Thoracic aorta (tissue), 2 donors: ENCODE data around the gene CDH8. TPM values are rescaled to one million over a fixed set of nuclear protein-coding genes. Genes with fewer than 3 reads are reported as not detected.

ENCODE experiments used
- ATAC-seq: fragments of 150-250 bp; one replicate; pipeline ENCODE4 v1.8.0; 2017; ENCODE audit warnings: low read depth; ENCODE audit not compliant: insufficient number of reproducible peaks, low FRiP score
- DNase-seq: peaks from one replicate; pipeline ENCODE4 v3.0.0-alpha.2; 2020; ENCODE audit warnings: low spot score
- H3K27ac ChIP-seq, 2 donors: fragments of 200-600 bp; sonication (generic); 1 replicate in 1 of 2; 2 replicates in 1 of 2; pipeline ENCODE4 v1.5.1; 2016; ENCODE audit warnings: mild to moderate bottlenecking in 2 of 2, moderate library complexity in 2 of 2
- H3K27me3 ChIP-seq: fragments of 200-600 bp; sonication (generic); replicated peaks from 2 replicates; pipeline ENCODE4 v1.6.0; 2016; ENCODE audit warnings: mild to moderate bottlenecking; ENCODE audit not compliant: insufficient read depth
- H3K36me3 ChIP-seq: fragments of 200-600 bp; sonication (generic); one replicate; pipeline ENCODE4 v1.5.1; 2016
- H3K4me1 ChIP-seq, 2 donors: fragments of 200-600 bp; sonication (generic); 1 replicate in 1 of 2; 2 replicates in 1 of 2; pipeline versions ENCODE4 v1.5.1 to v1.6.0; 2016; ENCODE audit warnings: low read depth in 2 of 2, mild to moderate bottlenecking in 1 of 2; ENCODE audit not compliant: control insufficient read depth in 1 of 2
- H3K4me3 ChIP-seq: fragments of 200-600 bp; sonication (generic); 2 replicates; pipeline ENCODE4 v1.5.1; 2016; ENCODE audit warnings: mild to moderate bottlenecking
- H3K9me3 ChIP-seq: fragments of 200-600 bp; sonication (generic); 2 replicates; pipeline ENCODE4 v1.5.1; 2016
- total RNA-seq, 2 donors: library from RNA; depleted of rRNA; stranded (reverse); fragments of >200 nt; gene quantifications; one replicate each; pipeline versions ENCODE4 v1.1.0 to v1.2.3, GENCODE V29; 2016
- TF ChIP-seq, protein P1 (sequence below): fragments of 200-600 bp; sonication (generic); IDR thresholded peaks from one replicate; pipeline ENCODE4 v1.5.1; 2019; ENCODE audit warnings: antibody characterized with exemption

Gene CDH8
- total RNA-seq, 2 donors from 2014 or later, result 5.4 to 7.0 TPM

DNA sequence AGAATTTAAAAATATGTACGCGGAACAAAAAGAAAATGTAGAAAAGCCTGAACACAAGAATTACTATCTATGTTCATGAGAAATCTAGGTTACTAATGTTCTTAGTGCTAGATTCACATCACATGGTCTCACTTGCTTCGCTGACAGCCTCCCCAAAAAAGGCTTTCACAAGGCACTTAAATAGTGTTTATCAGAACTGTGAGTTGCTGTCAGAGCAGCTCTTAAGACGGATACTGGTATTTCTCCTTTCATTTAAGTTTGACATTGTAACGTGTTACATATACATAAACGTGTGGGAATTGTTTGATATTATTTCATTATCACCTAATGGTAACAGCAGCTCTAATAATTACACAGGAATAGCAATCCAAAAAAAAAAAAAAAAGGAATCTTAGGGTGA, 150.9 kb downstream of the CDH8 start:
- no peak overlapping the region for H3K4me3 ChIP-seq
- TF ChIP-seq, protein P1, sequence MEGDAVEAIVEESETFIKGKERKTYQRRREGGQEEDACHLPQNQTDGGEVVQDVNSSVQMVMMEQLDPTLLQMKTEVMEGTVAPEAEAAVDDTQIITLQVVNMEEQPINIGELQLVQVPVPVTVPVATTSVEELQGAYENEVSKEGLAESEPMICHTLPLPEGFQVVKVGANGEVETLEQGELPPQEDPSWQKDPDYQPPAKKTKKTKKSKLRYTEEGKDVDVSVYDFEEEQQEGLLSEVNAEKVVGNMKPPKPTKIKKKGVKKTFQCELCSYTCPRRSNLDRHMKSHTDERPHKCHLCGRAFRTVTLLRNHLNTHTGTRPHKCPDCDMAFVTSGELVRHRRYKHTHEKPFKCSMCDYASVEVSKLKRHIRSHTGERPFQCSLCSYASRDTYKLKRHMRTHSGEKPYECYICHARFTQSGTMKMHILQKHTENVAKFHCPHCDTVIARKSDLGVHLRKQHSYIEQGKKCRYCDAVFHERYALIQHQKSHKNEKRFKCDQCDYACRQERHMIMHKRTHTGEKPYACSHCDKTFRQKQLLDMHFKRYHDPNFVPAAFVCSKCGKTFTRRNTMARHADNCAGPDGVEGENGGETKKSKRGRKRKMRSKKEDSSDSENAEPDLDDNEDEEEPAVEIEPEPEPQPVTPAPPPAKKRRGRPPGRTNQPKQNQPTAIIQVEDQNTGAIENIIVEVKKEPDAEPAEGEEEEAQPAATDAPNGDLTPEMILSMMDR, result no peak
- no peak for ATAC-seq
- no peak overlapping the region for H3K27ac ChIP-seq
- H3K27me3 ChIP-seq, result no peaks in the 10 kb centered on the region
- no peaks in the 10 kb centered on the region for H3K9me3 ChIP-seq
- H3K4me1 ChIP-seq, result peaks cover 0 to 5% of the 10 kb centered on the region in 2 donors
- H3K36me3 ChIP-seq, result no peaks in the 10 kb centered on the region
- DNase-seq, result no peak

DNA sequence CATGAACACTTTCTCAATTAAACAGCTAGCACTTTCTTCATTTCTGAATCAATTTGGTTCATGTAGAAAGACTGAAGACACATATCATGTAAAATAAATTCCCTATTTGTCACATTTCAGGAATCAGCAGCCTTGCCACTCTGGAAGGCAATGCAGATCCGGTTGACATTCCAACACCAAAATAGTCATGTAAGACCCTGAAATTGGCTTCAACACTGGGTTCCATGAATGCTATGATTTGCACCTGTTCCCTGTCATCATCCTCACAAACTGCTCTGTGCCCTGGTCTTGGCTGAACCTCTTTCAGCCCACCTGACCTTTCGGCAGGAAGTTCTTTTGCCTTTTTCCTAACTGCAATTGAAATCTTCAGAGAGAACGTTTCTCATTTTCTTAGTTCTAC, 156.9 kb downstream of the CDH8 start:
- DNase-seq, result no peak
- no peaks in the 10 kb centered on the region for H3K36me3 ChIP-seq
- H3K4me3 ChIP-seq, result no peak overlapping the region
- H3K27me3 ChIP-seq, result no peaks in the 10 kb centered on the region
- ATAC-seq, result no peak
- H3K27ac ChIP-seq, result no peak overlapping the region
- H3K9me3 ChIP-seq, result no peaks in the 10 kb centered on the region
- H3K4me1 ChIP-seq, result no peaks in the 10 kb centered on the region
- TF ChIP-seq, protein P1, result no peak

DNA sequence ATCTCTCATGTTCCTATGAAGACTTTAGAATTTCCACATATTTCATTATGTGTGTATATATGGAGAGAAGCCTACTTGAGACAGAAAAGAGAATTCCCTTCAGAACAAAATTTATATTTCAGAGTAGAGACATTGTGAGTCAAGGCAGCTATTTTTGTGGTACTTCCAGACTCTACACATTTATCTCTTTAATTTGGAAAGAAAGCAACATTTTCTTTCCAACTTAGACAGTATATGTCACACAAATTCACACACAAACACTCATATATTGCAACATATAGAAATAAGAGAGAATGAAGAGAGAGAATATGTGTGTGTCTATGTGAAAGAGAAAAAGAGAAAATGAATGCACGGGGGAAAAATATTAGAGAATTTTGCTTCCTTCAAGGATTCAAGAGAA, 158.8 kb downstream of the CDH8 start:
- Histone ChIP-seq H3K9me3 (no peaks in the 10 kb centered on the region), H3K27ac (no peak overlapping the region), H3K36me3 (no peaks in the 10 kb centered on the region), H3K4me3 (no peak overlapping the region), H3K4me1 (no peaks in the 10 kb centered on the region), H3K27me3 (no peaks in the 10 kb centered on the region)
- ATAC-seq (no peak), DNase-seq (no peak)
- TF ChIP-seq, protein P1, result no peak

DNA sequence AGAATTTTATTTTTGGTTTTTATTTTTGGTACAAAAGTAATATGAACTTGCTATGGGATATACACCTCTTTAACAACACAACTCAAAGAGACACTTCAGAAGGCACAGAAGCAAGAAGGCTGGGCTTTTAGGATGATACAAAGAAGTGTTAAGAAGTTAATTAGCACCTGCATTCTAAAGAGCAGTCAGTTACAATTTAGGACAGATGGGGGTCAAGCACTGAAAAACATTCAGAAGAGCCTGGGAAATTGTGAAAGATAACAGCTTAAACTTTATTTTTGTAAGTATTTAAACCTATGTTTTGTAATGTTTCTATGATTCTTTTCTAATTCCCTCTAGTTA, 163.5 kb downstream of the CDH8 start:
- no peaks in the 10 kb centered on the region for H3K4me1 ChIP-seq
- TF ChIP-seq, protein P1, result no peak
- no peaks in the 10 kb centered on the region for H3K36me3 ChIP-seq
- no peak for DNase-seq
- H3K9me3 ChIP-seq, result no peaks in the 10 kb centered on the region
- no peak overlapping the region for H3K27ac ChIP-seq
- no peak overlapping the region for H3K4me3 ChIP-seq
- H3K27me3 ChIP-seq, result no peaks in the 10 kb centered on the region
- no peak for ATAC-seq

DNA sequence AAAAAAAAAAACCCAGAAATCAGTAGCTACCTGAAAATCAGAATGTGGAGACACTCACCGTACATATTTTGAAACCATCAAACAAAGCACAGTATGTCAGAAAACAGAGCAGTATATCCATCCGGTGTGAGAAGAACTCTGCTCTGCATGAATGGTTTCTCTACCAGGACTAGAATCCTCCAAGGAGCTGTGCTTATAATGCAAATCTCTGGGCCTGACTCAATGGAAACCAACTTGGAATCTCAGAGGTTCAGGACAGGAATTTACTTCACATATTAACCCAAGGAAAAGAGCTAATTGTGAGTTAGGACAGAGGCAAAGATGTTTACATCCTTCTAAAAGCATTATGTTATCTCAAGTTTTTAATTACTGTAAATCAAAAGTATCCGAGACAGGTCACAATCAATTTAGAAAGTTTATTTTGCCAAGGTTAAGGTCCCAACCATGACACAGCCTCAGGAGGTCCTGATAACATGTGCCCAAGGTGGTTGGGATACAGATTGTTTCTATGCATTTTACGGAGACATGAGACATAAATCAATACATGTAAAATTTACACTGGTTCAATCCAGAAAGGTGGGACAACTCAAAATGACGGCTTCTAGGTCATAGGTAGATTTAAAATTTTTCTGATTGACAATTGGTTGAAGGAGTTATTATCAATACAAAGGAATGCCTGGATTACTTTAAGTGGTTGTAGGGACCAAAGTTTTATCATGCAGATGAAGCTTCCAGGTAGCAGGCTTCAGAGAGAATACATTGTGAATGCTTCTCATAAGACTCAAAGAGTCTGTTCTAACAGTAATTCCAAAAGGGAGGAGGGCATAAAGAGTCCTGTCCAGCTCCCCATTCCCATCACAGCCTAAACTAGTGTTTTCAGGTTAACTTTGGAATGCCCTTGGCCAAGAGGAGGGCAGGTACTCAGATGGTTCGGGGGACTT, 164.1 kb downstream of the CDH8 start:
- no peak overlapping the region for H3K4me3 ChIP-seq
- TF ChIP-seq, protein P1, result no peak
- no peaks in the 10 kb centered on the region for H3K9me3 ChIP-seq
- no peak overlapping the region for H3K27ac ChIP-seq
- ATAC-seq, result no peak
- no peaks in the 10 kb centered on the region for H3K36me3 ChIP-seq
- no peaks in the 10 kb centered on the region for H3K4me1 ChIP-seq
- no peaks in the 10 kb centered on the region for H3K27me3 ChIP-seq
- no peak for DNase-seq
